ENCODE data around the gene PPP2R5C. TPM values are rescaled to one million over a fixed set of nuclear protein-coding genes. Genes with fewer than 3 reads are reported as not detected.

PPP2R5C gene
- total and polyA plus RNA-seq, 2 of the 4 experiments (the other 2 are of a cell fraction): 65.9 to 78.7 TPM

- H3K4ac ChIP-seq (ENCODE audit: low read depth, low read length): no peak overlapping the region
- no peak overlapping the region for H3K4me3 ChIP-seq (ENCODE audit: insufficient read depth, low read depth, low read length)
- no peak overlapping the region for H2BK20ac ChIP-seq (ENCODE audit: low read depth, low read length)
- POLR2A ChIA-PET (ENCODE audit: unreplicated experiment): no interaction called here
- no CpG with 5 or more reads among the region's 4 CpGs for WGBS, 2 experiments (ENCODE audit: extremely low coverage in 2 of 2, insufficient read length in 1 of 2)
- no peak for TF ChIP-seq MAZ (IDR thresholded peaks at IDR 0.05; ENCODE audit: borderline replicate concordance, low read depth, low read length)
- no peak overlapping the region for H2BK15ac ChIP-seq (ENCODE audit: low read depth, low read length)
- no peaks in the 10 kb centered on the region for H3K4me1 ChIP-seq (ENCODE audit: control insufficient read depth, insufficient read depth, low read length)
- no peak overlapping the region for H4K5ac ChIP-seq (ENCODE audit: low read depth, low read length)
- no peak overlapping the region for H4K91ac ChIP-seq (ENCODE audit: insufficient read depth, low read depth, low read length)
- no peak overlapping the region for H3K23ac ChIP-seq (ENCODE audit: low read depth, low read length)
- no peak overlapping the region for H3K14ac ChIP-seq (replicated peaks; ENCODE audit: low read depth, low read length)
- H3K9ac ChIP-seq (ENCODE audit: low read depth, low read length): no peak overlapping the region
- peaks cover 5% of the 10 kb centered on the region for H3K36me3 ChIP-seq (ENCODE audit: control insufficient read depth, insufficient read depth, low read length)
- dilution Hi-C loops (cut with HindIII; ENCODE audit: low sequenced_read_pairs, unreplicated experiment) (no loop called here), in situ Hi-C loops (cut with MboI; ENCODE audit: low sequenced_read_pairs) (no loop called here), intact Hi-C loops (cut with micrococcal nuclease) (no loop called here)
- CTCF ChIA-PET: interaction anchor here (0.5 to 0.7 kb wide), 2 partner anchors 246 to 532 kb away, joined by 3 to 4 read pairs; no protein-coding TSS in a partner anchor
- H4K20me1 ChIP-seq (ENCODE audit: insufficient read depth, low read length): peaks cover 26% of the 10 kb centered on the region
- peaks cover 17% of the 10 kb centered on the region for H3K9me1 ChIP-seq (ENCODE audit: insufficient read depth, low read length)
- H2AK9ac ChIP-seq (replicated peaks; ENCODE audit: low read depth, low read length, poor library complexity): no peak overlapping the region
- no peak overlapping the region for H4K8ac ChIP-seq (ENCODE audit: low read depth in 2 of 2, low read length in 2 of 2)
- no peak overlapping the region for H3K56ac ChIP-seq (ENCODE audit: extremely low read depth, insufficient read depth, low read length)
- H3K4me2 ChIP-seq (ENCODE audit: low read depth, low read length): no peak overlapping the region
- no peak overlapping the region for H2AFZ ChIP-seq (replicated peaks; ENCODE audit: low read length, poor library complexity)
- H2BK120ac ChIP-seq (ENCODE audit: low read depth, low read length): no peak overlapping the region
- DNase-seq (no peak), ATAC-seq (ENCODE audit: low read depth) (no peak)
- H2AK5ac ChIP-seq (ENCODE audit: low read depth, low read length): no peak overlapping the region
- peaks cover 36 to 75% of the 10 kb centered on the region in 2 experiments for H3K79me1 ChIP-seq (ENCODE audit: low read depth in 1 of 2, low read length in 2 of 2)
- no peaks in the 10 kb centered on the region for H3K27me3 ChIP-seq (ENCODE audit: control insufficient read depth, insufficient read depth, low read length)
- H2BK5ac ChIP-seq (ENCODE audit: low read depth, low read length, poor library complexity, severe bottlenecking): no peak overlapping the region
- H3K18ac ChIP-seq (ENCODE audit: low read depth, low read length): no peak overlapping the region
- no peak overlapping the region for H3K27ac ChIP-seq (ENCODE audit: insufficient read depth, low read length)
- no peaks in the 10 kb centered on the region for H3K9me3 ChIP-seq (ENCODE audit: control insufficient read depth, insufficient read depth, low read length)
- no TSS peak for BruUV-seq (replicated peaks)
Measured at GRCh38 chr14:101862711-101863110, 101.2 kb downstream of the PPP2R5C start.
